Measurements from ENCODE around the gene LIX1L. TPM values are rescaled to one million over a fixed set of nuclear protein-coding genes. Genes with fewer than 3 reads are reported as not detected.

LIX1L gene
- total and polyA plus RNA-seq, 2 of the 13 experiments (the other 11 are each of a cell fraction or from before 2014, with no cell fraction given), result 8.1 to 24.9 TPM

- no peak for TF ChIP-seq STAT6 (CRISPR knock-in tag; IDR thresholded peaks at IDR 0.05; ENCODE audit: borderline replicate concordance)
- no peak for TF ChIP-seq FOXO1 (CRISPR knock-in tag; IDR thresholded peaks at IDR 0.05)
- no peak for TF ChIP-seq CCAR2 (optimal IDR thresholded peaks at IDR 0.05; ENCODE audit: low read depth, low read length)
- TF ChIP-seq MIER2 (CRISPR knock-in tag; IDR thresholded peaks at IDR 0.05), result no peak
- TF ChIP-seq NR2F2 (IDR thresholded peaks at IDR 0.05; ENCODE audit: borderline replicate concordance, low read depth), result no peak
- no peak for TF ChIP-seq ZNF414 (CRISPR knock-in tag; IDR thresholded peaks at IDR 0.05)
- TF ChIP-seq KDM1A (CRISPR knock-in tag; IDR thresholded peaks at IDR 0.05), result no peak
- TF ChIP-seq ZFP37 (CRISPR knock-in tag; IDR thresholded peaks at IDR 0.05; ENCODE audit: borderline replicate concordance), result no peak; the same call in 1 of the 2 replicates
- 0 out of 2 replicates have a peak, but pooled peaks have one; percentile 43 for TF ChIP-seq ZNF331 (CRISPR knock-in tag; IDR thresholded peaks at IDR 0.05)
- no peak for TF ChIP-seq CEBPZ (IDR thresholded peaks at IDR 0.05; ENCODE audit: low read length)
- no peak for TF ChIP-seq CEBPB (IDR thresholded peaks at IDR 0.05; ENCODE audit: borderline replicate concordance, low read depth, low read length)
- TF ChIP-seq MYNN (CRISPR knock-in tag; IDR thresholded peaks at IDR 0.05; ENCODE audit: low read depth), result no peak
- peak; percentile 88 for TF ChIP-seq POLR2AphosphoS5 (IDR thresholded peaks at IDR 0.05; ENCODE audit: low read depth, low read length)
- TF ChIP-seq CEBPG (CRISPR knock-in tag; IDR thresholded peaks at IDR 0.05), result no peak
- no peak for TF ChIP-seq ZNF232 (CRISPR knock-in tag; IDR thresholded peaks at IDR 0.05; ENCODE audit: borderline replicate concordance)
- TF ChIP-seq LBX2 (CRISPR knock-in tag; IDR thresholded peaks at IDR 0.05; ENCODE audit: borderline replicate concordance), result no peak
- TF ChIP-seq ZNF792 (CRISPR knock-in tag; IDR thresholded peaks at IDR 0.05), result no peak
- no peak for TF ChIP-seq TOE1 (CRISPR knock-in tag; IDR thresholded peaks at IDR 0.05)
- no peak for TF ChIP-seq SMAD1 (CRISPR knock-in tag; IDR thresholded peaks at IDR 0.05; ENCODE audit: borderline replicate concordance, low read depth)
- TF ChIP-seq ZNF691 (CRISPR knock-in tag; IDR thresholded peaks at IDR 0.05; ENCODE audit: borderline replicate concordance, low read depth), result no peak
Observed at GRCh38 chr1:145991735-145992412, 34.1 kb upstream of the LIX1L start (continued).

Measured in HepG2 (cell line).